HG02943 (cell line): Measurements from ENCODE around the gene HSF2BP.
"Not testable (repeated sequence)": the region's sequence is repeated elsewhere in the genome, so short reads cannot be mapped to it uniquely, and the experiment has no call there.

Experiments
- ATAC-seq: cut with Tn5 transposase; IDR thresholded peaks from one replicate; pipeline ENCODE4 v1.9.1; 2021; ENCODE audit warnings: mild to moderate bottlenecking, low read depth, moderate library complexity; ENCODE audit not compliant: unreplicated experiment

HSF2BP gene

GRCh38 chr21:43485016-43485415 lies 174.3 kb downstream of the HSF2BP start:
- ATAC-seq: not testable (repeated sequence)

- ATAC-seq: not testable (repeated sequence)
Observed at GRCh38 chr21:43479197-43479596, 180.1 kb downstream of the HSF2BP start.
